D341Med (cell line): Measurements from ENCODE around the gene EP400.
"Not testable (repeated sequence)": the region's sequence is repeated elsewhere in the genome, so short reads cannot be mapped to it uniquely, and the experiment has no call there.

Source experiments
- DNase-seq: peaks from one replicate; pipeline ENCODE4 v3.0.0; 2012; ENCODE audit warnings: low spot score

EP400 gene

DNA sequence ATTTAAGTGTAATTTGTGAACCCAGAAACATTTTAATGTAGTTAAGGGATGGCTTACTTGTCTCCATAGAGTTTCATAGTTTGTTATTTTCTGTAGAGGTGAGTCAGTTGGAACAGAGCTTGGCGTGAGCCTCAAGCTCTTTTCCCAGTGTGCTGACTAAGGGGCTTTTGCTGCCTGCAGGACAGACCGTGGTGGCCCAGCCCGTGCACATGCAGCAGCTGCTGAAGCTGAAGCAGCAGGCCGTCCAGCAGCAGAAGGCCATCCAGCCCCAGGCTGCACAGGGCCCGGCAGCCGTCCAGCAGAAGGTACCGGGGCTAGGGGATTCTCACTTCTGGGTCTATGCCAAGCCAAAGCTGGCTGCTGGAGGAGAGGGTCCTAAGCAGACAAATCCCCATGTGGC lies 117.4 kb downstream of the EP400 start:
- DNase-seq = no peak

GRCh38 chr12:132068250-132068649 lies 118.5 kb downstream of the EP400 start:
- DNase-seq = no peak

GRCh38 chr12:132069336-132069985 lies 119.7 kb downstream of the EP400 start:
- no peak for DNase-seq

- no peak for DNase-seq
These were observed 120.6 kb downstream of the EP400 start for GRCh38 chr12:132070298-132070697.

GRCh38 chr12:132071040-132071810 lies 121.5 kb downstream of the EP400 start:
- no peak for DNase-seq

- no peak for DNase-seq
These were observed 122.2 kb downstream of the EP400 start for GRCh38 chr12:132071830-132072384.

- DNase-seq = no peak
These were observed 124.5 kb downstream of the EP400 start for GRCh38 chr12:132074216-132074615.

GRCh38 chr12:132075026-132075713 lies 125.4 kb downstream of the EP400 start:
- no peak for DNase-seq

DNA sequence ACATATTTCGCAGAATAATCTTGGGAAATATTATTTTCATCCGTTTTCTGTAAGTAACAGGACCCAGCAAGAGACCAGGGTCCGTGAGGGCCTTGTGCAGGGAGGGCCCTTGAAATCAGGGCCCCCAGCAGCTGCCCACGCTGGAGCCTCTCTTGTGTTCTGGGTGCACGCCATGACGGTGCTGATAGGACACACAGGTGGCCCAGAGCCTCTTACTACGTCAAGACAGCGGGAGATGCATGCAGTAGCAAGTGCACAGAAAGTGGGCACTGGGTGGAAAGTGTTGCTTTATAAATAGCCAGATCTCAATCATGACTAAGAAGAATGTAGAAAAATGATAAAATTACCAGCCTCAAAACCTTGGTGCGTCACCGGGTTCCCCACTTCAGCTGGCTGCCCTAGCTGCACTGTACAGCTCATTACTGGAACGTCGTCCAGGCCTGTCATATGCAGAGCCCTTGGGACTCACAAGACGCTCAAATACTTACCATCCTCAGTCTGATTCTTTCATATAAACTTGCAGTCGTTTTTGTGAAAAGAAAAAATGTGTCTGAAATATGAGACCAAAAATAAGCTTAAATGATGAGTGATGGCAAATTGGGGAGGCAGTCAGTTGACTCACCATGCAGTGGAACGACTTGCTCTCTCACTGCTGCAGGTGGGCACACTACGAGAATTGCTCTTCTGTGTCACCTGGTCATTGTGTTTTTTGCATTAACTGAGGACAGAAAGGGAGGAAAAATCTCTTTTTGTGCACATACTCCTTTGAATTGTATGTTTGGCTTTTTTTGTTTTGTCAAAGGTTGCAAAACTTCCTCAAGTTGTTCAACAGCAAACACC lies 126.2 kb downstream of the EP400 start:
- no peak for DNase-seq

DNA sequence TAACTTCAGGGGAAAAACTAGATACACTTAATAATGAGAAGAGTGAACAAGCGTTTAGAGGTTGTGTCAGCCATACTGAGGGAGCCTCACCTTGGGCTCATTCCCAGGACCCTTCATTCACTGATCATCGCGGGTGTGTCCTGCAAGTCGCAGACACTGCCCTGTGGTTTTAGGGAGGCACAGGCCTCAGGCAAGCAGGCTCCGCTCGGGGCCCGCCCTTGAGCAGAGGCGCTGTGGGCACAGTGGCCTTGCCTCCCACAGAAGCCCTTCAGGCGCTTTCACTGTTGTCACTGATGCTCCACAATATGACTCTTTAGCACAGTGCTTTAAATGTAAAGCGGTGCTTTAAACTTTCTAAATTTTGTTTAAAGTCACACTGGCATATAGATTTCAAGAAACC lies 127.0 kb downstream of the EP400 start:
- no peak for DNase-seq

DNA sequence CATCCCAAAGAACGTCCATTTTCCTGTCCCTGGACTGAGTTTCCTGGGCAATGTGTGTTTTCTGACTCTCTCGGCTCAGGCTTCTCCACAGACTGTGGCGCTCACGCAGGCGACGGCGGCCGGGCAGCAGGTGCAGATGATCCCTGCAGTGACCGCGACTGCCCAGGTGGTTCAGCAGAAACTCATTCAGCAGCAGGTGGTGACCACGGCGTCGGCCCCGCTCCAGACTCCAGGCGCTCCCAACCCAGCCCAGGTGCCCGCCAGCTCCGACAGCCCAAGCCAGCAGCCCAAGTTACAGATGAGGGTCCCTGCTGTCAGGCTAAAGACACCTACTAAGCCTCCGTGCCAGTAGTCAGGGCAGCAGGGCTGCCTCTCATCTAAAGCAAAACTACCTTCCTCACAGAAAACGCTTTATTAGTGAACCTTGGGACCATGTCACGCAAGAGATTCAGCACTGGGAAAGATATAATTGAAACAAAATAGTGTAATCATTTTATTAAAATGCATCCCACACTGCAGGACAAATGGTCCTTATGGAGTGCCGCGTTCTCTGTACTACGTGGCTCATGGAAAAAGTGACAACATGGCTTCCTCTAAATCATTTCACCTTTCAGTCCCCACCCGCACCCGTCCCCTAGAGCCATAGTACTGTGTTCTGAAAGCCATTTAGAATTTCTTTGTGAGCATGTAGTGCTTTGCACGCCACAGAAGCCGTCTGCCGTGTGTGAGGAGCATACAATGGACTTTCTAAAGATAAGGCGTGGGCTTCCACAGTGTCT lies 127.8 kb downstream of the EP400 start:
- DNase-seq = no peak

DNA sequence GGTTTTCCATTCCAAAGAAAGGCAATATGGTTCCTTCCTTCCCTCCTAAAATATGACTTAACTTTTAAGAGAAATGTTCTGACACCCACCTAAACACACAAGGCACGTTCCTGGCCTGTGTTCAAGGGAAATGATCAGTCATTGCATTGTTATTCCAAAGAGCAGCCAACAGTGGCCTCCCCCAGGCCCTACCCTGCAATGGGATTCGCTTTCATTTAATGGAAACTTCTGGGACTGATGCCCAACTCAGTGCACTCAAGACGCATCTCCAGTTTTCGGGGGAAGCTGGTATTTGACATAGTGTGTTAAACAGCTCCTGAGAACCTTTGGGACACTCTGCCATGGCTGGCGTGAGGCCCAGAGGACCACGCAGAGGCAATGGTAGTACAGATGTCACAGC lies 128.4 kb downstream of the EP400 start:
- DNase-seq = no peak

DNA sequence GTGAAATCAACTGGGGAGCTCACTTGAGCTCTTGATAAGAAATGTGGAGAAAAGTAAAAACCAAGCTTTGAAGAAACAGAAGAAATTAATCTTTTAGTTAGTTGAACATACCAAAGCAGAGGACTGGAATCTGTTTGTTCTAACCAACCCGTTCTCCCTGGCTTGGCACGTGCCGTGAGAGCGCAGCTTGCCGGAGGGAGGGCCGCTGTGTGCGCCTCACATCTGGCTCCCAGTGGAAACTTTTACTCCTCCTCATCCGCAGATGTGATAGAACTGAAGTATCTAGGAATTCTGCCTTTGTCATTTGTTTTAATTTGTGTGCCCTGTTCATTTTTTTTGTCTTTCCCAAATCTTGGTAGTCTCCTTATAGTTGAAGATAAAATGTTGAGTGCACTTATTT lies 129.5 kb downstream of the EP400 start:
- no peak for DNase-seq

DNA sequence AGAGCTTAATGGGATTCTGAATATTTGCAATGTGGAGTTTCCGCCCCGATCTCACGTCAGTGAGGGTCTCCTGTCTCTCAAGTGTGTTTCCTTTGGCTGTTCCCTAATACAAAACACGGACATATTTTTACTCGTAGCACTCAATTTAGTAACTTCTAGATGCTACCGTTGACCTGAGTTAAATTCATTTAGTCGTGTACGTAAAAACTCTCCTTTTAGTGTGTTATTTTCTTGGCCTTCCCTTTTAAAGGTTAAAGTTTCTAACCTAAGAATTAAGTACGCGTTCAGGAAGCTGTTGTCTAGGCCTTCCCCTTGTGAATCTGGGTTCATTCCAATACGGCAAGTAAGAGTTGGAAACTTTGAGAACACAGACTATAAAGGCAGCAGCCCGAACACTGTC lies 130.0 kb downstream of the EP400 start:
- DNase-seq = no peak

DNA sequence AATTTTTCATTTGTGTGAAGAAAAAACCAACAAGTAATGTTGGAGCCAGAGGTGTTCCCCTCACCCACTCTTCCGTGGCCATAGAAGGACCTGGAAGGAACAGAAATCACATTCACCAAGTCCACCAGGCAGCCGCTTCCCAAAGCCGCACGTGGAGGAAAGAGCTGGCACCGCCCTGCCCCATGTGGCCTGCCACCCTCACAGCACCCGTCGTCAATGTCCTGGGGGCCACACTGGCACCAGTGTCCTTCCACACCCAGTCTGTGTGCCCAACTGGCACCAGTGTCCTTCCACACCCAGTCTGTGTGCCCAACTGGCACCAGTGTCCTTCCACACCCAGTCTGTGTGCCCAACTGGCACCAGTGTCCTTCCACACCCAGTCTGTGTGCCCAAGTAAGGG lies 130.8 kb downstream of the EP400 start:
- DNase-seq = not testable (repeated sequence)

DNA sequence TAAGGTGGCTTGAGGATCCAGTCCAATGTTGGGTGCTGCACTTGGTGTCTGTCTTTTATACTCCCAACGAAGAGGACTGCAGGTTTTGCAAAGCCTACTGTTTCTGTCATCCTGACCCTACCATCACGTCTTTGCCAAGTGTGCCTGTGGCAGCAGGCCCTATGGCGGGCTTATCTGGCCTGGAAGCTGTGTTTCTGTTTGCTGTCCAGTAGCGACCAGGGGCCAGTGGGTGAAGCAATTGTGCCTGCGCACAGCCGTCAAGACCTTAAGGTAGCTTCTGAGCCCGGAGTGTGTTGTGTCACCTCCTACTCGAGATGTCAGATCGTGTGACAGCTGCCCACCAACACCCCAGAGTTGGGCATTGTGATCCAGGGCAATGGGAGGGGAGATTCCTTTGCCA lies 131.7 kb downstream of the EP400 start:
- DNase-seq = no peak

DNA sequence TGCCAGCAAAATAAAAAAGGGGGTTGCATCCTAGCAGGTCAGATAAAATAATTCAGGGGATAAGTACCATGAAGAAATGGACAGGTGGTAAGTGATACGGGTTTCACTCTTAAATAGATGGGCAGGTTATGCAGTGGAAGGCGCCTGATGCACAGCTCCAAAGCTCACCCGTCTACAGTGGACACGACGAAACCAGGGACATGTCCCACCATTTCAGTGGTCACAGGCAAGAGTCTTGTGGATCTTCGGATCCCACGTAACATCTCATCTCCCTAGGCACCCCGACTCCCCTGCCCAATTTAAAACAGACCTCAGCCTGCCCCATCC lies 133.8 kb downstream of the EP400 start:
- no peak for DNase-seq

GRCh38 chr12:132083941-132084620 lies 134.3 kb downstream of the EP400 start:
- peak; percentile 100 for DNase-seq

- DNase-seq = peak; percentile 70
These were observed 135.0 kb downstream of the EP400 start for GRCh38 chr12:132084621-132085290.

GRCh38 chr12:132085291-132085635 lies 135.5 kb downstream of the EP400 start:
- DNase-seq = no peak
